Type B pancreatic cell (in vitro differentiated cells): ENCODE results near the gene TCP11L1. TPM values are rescaled to one million over a fixed set of nuclear protein-coding genes. Genes with fewer than 3 reads are reported as not detected.

ENCODE experiments used
- DNase-seq: peaks from one replicate; pipeline ENCODE4 v3.0.0; 2021; ENCODE audit warnings: mixed read lengths; ENCODE audit not compliant: unreplicated experiment; ENCODE audit errors: extremely low spot score
- H3K27ac Mint-ChIP-seq: 2 replicates; pipeline ENCODE4 v1.8.0; 2021; ENCODE audit warnings: mild to moderate bottlenecking, mixed read lengths
- H3K27me3 Mint-ChIP-seq: 2 replicates; pipeline ENCODE4 v1.8.0; 2021; ENCODE audit warnings: mixed read lengths
- H3K36me3 Mint-ChIP-seq: 2 replicates; pipeline ENCODE4 v1.8.0; 2021; ENCODE audit warnings: mixed read lengths
- H3K4me1 Mint-ChIP-seq: one replicate; pipeline ENCODE4 v1.8.0; 2021; ENCODE audit warnings: mixed read lengths; ENCODE audit not compliant: unreplicated experiment
- H3K4me3 Mint-ChIP-seq: 2 replicates; pipeline ENCODE4 v1.8.0; 2021; ENCODE audit warnings: mild to moderate bottlenecking, mixed read lengths
- H3K9me3 Mint-ChIP-seq: 2 replicates; pipeline ENCODE4 v1.8.0; 2021; ENCODE audit warnings: mixed read lengths
- CTCF ChIP-seq: fragments of 200-600 bp; sonication (generic); conservative IDR thresholded peaks from 2 replicates; pipeline ENCODE4 v1.5.0; 2021; ENCODE audit warnings: antibody characterized with exemption, mild to moderate bottlenecking
- total RNA-seq: library from RNA; stranded (reverse); gene quantifications from 2 replicates; pipeline ENCODE4 v1.2.1, GENCODE V29; 2021; ENCODE audit warnings: low replicate concordance

Gene TCP11L1
- total RNA-seq, 1 donor from 2014 or later = 17.0 TPM

- H3K9me3 Mint-ChIP-seq = no peaks in the 10 kb centered on the region
- H3K27ac Mint-ChIP-seq = no peak overlapping the region
These were observed 29.4 kb downstream of the TCP11L1 start for GRCh38 chr11:33068611-33069340.

GRCh38 chr11:33072465-33072864 lies 33.1 kb downstream of the TCP11L1 start:
- DNase-seq = no peak
- no peak overlapping the region for H3K27ac Mint-ChIP-seq
- H3K4me3 Mint-ChIP-seq = no peak overlapping the region
- no peak for TF ChIP-seq CTCF
- H3K9me3 Mint-ChIP-seq = no peaks in the 10 kb centered on the region
- H3K36me3 Mint-ChIP-seq = peaks cover 46% of the 10 kb centered on the region
- no peaks in the 10 kb centered on the region for H3K27me3 Mint-ChIP-seq
- no peaks in the 10 kb centered on the region for H3K4me1 Mint-ChIP-seq

More at GRCh38 chr11:33068611-33069340, 29.4 kb downstream of the TCP11L1 start:
- H3K4me1 Mint-ChIP-seq = peaks cover 5% of the 10 kb centered on the region
- no peaks in the 10 kb centered on the region for H3K27me3 Mint-ChIP-seq
- no peak for DNase-seq
- H3K4me3 Mint-ChIP-seq = no peak overlapping the region
- TF ChIP-seq CTCF = no peak
- H3K36me3 Mint-ChIP-seq = peaks cover 34% of the 10 kb centered on the region

DNA sequence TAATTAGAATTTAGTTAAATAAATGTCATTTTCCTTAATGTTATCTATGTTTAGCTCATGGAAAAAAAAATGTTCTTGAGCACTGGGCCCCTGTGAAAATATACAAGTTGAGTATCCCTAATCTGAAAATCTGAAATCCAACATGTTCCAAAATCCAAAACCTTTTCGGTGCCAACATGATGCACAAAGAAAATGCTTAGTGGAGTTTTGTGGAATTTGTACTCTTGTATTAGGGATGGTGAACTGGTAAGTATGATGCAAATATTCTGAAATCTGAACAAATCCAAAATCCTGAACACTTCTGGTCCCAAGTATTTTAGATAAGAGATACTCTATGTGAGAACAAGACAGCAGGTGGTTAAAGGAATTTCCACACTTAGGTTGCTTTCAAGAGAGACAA lies 44.5 kb downstream of the TCP11L1 start:
- Mint-ChIP-seq H3K4me3 (no peak overlapping the region), H3K36me3 (peaks cover 48% of the 10 kb centered on the region), H3K4me1 (no peaks in the 10 kb centered on the region), H3K27ac (no peak overlapping the region), H3K9me3 (no peaks in the 10 kb centered on the region), H3K27me3 (no peaks in the 10 kb centered on the region)
- no peak for DNase-seq
- no peak for TF ChIP-seq CTCF

- Mint-ChIP-seq H3K9me3 (no peaks in the 10 kb centered on the region), H3K27ac (no peak overlapping the region), H3K4me3 (no peak overlapping the region), H3K36me3 (peaks cover 47% of the 10 kb centered on the region), H3K4me1 (no peaks in the 10 kb centered on the region), H3K27me3 (no peaks in the 10 kb centered on the region)
- DNase-seq = no peak
- no peak for TF ChIP-seq CTCF
These were observed 46.6 kb downstream of the TCP11L1 start for GRCh38 chr11:33086017-33086416.

DNA sequence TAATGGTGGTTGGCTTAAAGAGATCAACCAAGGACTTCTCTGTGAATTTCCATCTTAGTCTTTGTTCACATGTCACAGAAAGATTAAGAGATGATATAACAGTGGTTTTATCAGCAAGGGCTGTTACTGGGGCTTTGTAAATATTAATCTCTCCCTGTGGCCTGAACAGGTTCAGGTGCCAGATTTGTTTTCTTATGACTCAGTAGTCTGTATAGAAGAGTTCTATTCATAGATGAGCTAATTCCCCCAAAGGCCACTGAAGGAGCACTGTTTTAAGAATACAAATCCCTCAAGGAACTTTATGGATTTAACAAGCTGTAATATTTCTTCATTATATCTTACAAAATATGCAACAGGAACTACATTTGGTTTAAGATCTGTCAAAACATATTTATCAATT lies 50.4 kb downstream of the TCP11L1 start:
- peaks cover 5% of the 10 kb centered on the region for H3K4me1 Mint-ChIP-seq
- H3K27ac Mint-ChIP-seq = no peak overlapping the region
- peaks cover 38% of the 10 kb centered on the region for H3K36me3 Mint-ChIP-seq
- no peaks in the 10 kb centered on the region for H3K27me3 Mint-ChIP-seq
- no peak overlapping the region for H3K4me3 Mint-ChIP-seq
- no peaks in the 10 kb centered on the region for H3K9me3 Mint-ChIP-seq
- DNase-seq = no peak
- TF ChIP-seq CTCF = no peak
